ENCODE data around the gene WSCD2. TPM values are rescaled to one million over a fixed set of nuclear protein-coding genes. Genes with fewer than 3 reads are reported as not detected.

The WSCD2 gene
- total and polyA plus RNA-seq, 9 donors = under 0.01 to 2.6 (median 0.53) TPM; not detected in 1

DNA sequence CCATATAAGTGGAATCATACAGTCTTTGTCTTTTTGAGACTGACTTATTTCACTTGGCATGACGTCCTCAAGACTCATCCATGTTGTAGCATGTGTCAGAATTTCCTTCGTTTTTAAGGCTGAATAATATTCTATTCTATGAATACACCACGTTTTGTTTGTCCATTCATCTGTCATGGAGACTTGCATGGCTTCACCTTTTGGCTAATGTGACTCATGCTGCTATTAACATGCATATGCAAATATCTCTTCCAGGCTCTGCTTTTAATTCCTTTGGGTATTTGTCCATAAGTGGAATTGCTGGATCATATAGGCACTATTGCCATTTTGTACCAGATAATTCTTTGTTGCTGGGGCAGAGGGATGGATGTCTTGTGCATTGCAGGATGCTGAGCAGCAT lies 19.6 kb upstream of the WSCD2 start:
- intact Hi-C loops (cut with DNase I) = no loop called here

DNA sequence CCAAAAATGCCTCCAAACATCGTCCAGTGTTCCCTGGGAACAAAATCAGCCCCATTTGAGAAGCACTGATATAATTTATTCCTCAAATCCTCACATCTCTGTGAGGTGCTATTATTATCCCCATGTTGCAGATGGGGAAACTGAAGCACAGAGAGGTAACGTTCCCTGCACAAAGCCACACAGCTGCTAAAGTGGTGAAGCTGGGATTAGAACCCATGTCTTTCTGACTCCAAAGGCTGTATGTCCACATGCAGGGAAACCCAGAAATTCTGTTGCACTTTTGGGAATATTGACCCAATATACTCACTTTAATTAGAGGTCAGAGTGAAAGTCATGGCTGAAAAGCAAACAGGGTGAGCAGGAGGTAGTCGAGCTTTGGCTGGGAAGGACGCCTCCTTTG lies 19.1 kb upstream of the WSCD2 start:
- TF ChIP-seq POLR2A (IDR thresholded peaks at IDR 0.05) (no peak), EP300 (IDR thresholded peaks at IDR 0.05) (no peak)
- TF ChIP-seq, protein P1, sequence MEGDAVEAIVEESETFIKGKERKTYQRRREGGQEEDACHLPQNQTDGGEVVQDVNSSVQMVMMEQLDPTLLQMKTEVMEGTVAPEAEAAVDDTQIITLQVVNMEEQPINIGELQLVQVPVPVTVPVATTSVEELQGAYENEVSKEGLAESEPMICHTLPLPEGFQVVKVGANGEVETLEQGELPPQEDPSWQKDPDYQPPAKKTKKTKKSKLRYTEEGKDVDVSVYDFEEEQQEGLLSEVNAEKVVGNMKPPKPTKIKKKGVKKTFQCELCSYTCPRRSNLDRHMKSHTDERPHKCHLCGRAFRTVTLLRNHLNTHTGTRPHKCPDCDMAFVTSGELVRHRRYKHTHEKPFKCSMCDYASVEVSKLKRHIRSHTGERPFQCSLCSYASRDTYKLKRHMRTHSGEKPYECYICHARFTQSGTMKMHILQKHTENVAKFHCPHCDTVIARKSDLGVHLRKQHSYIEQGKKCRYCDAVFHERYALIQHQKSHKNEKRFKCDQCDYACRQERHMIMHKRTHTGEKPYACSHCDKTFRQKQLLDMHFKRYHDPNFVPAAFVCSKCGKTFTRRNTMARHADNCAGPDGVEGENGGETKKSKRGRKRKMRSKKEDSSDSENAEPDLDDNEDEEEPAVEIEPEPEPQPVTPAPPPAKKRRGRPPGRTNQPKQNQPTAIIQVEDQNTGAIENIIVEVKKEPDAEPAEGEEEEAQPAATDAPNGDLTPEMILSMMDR (IDR thresholded peaks at IDR 0.05) = no peak
- Histone ChIP-seq H3K4me1 (ENCODE audit: insufficient read depth) (no peaks in the 10 kb centered on the region), H3K27me3 (no peaks in the 10 kb centered on the region), H3K36me3 (no peaks in the 10 kb centered on the region), H3K4me3 (no peak overlapping the region), H3K27ac (no peak overlapping the region), H3K9me3 (no peaks in the 10 kb centered on the region)
- no peak for DNase-seq
- intact Hi-C loops (cut with DNase I) = no loop called here
- 55 to 66% (median 59%) methylated on average over 4 of the region's 4 CpGs for WGBS, 3 donors

More for the DNA sequence above, 19.6 kb upstream of the WSCD2 start:
- WGBS, 3 donors = 55 to 72% (median 55%) methylated on average over 3 of the region's 3 CpGs
- Histone ChIP-seq H3K4me1 (ENCODE audit: insufficient read depth) (no peaks in the 10 kb centered on the region), H3K27ac (no peak overlapping the region), H3K36me3 (no peaks in the 10 kb centered on the region), H3K9me3 (no peaks in the 10 kb centered on the region), H3K27me3 (no peaks in the 10 kb centered on the region), H3K4me3 (no peak overlapping the region)
- TF ChIP-seq POLR2A (IDR thresholded peaks at IDR 0.05) = no peak
- TF ChIP-seq, protein P1 (IDR thresholded peaks at IDR 0.05) = no peak
- no peak for TF ChIP-seq EP300 (IDR thresholded peaks at IDR 0.05)
- DNase-seq = no peak

DNA sequence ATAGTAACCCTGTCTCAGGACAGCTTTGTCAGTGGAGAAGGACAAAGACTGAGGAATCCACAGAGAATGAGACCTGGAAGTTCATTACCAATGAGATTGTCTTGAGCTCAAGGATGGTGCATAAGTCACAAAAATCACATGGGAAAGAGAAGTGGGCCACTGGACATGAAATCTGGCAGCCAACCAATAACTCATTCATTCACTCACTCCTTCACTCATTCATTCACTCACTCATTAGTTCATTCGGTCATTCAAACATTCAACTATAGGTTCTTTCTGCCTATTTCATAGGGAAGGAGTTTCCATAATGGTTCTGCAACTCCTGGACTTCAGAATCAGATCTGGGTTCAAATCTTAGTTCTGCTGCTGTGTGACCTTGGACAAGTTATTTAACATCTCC lies 18.2 kb upstream of the WSCD2 start:
- H3K36me3 ChIP-seq = no peaks in the 10 kb centered on the region
- no peaks in the 10 kb centered on the region for H3K9me3 ChIP-seq
- H3K27ac ChIP-seq = no peak overlapping the region
- no peaks in the 10 kb centered on the region for H3K27me3 ChIP-seq
- DNase-seq = no peak
- no peaks in the 10 kb centered on the region for H3K4me1 ChIP-seq (ENCODE audit: insufficient read depth)
- TF ChIP-seq, protein P1 (IDR thresholded peaks at IDR 0.05) = no peak
- TF ChIP-seq EP300 (IDR thresholded peaks at IDR 0.05) (no peak), POLR2A (IDR thresholded peaks at IDR 0.05) (no peak)
- WGBS, 3 donors = 85 to 93% (median 86%) methylated on average over 1 of the region's 1 CpG
- H3K4me3 ChIP-seq = no peak overlapping the region
- intact Hi-C loops (cut with DNase I) = no loop called here

DNA sequence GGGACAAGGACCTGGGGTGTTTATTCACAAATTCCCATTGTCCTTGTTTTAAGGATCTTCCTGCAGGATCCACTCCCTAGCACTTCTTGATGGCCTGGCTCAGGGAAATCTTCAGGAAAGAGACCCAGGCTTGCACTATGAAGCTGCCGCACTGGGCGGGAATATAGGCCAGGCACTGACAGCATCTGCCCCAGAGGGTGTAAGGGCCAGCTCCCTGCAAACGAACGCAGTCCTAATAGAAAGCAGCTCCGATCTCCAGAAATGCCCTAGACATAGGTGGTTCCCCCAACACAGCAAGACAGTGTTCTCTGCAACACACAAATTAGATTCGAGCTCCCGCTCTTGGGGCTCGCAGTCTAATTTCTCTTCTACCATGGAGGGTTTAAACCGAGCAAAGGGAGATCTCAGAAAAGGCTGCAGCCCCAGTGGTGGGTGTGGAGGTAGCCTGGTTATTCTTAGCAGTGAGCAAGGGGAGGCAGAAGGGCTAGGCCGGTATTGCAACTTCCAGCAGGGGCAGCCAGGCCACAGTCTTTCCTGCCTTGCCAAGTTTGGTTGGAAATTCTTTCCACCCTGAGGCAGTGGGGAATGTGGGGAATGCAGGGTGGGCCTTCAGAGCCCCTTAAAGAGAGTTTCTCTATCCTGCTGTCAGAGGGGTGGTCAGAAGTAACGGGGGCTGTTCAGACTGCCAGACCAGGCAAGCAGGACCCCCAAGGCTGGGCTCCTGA lies 16.1 kb upstream of the WSCD2 start:
- H3K27me3 ChIP-seq = no peaks in the 10 kb centered on the region
- H3K4me3 ChIP-seq = no peak overlapping the region
- no peaks in the 10 kb centered on the region for H3K36me3 ChIP-seq
- intact Hi-C loops (cut with DNase I) = no loop called here
- H3K4me1 ChIP-seq (ENCODE audit: insufficient read depth) = no peaks in the 10 kb centered on the region
- DNase-seq = no peak
- H3K9me3 ChIP-seq = no peaks in the 10 kb centered on the region
- TF ChIP-seq, protein P1 (IDR thresholded peaks at IDR 0.05) = no peak
- TF ChIP-seq POLR2A (IDR thresholded peaks at IDR 0.05) = no peak
- TF ChIP-seq EP300 (IDR thresholded peaks at IDR 0.05) = no peak
- WGBS, 3 donors = 46 to 54% (median 49%) methylated on average over 11 of the region's 11 CpGs
- H3K27ac ChIP-seq = no peak overlapping the region

All from ovary (tissue), 9 donors.